Epithelial cell of prostate (primary cell): Measurements from ENCODE around the gene TBCD.

Experiments used
- DNase-seq: peaks from one replicate; pipeline ENCODE4 v3.0.0-alpha.2; 2011; ENCODE audit warnings: low read depth, low spot score
- H3K27ac ChIP-seq: fragments of 450-650 bp; 2 replicates; pipeline ENCODE4 v1.5.1; 2017; ENCODE audit warnings: mild to moderate bottlenecking

Gene TBCD

GRCh38 chr17:82751571-82752370, at the start of gene TBCD:
TBCD (plus strand) TSS chr17:82752065; CDS start chr17:82752194, 129 bp downstream.
- peak; percentile 26 for DNase-seq
- peak within 1 kb of the TSS; percentile 55 for H3K27ac ChIP-seq

GRCh38 chr17:82702231-82702927, 49.5 kb upstream of the TBCD start:
- DNase-seq = no peak
- peak overlapping the region; percentile 38 for H3K27ac ChIP-seq

GRCh38 chr17:82703036-82703745, 48.7 kb upstream of the TBCD start:
- no peak overlapping the region for H3K27ac ChIP-seq
- no peak for DNase-seq

GRCh38 chr17:82703935-82704865, 47.7 kb upstream of the TBCD start:
- no peak for DNase-seq
- no peak overlapping the region for H3K27ac ChIP-seq

- no peak for DNase-seq
- H3K27ac ChIP-seq = no peak overlapping the region
Measured at GRCh38 chr17:82704886-82705285, 47.0 kb upstream of the TBCD start.

GRCh38 chr17:82705756-82706155, 46.1 kb upstream of the TBCD start:
- DNase-seq = no peak
- H3K27ac ChIP-seq = no peak overlapping the region

GRCh38 chr17:82709024-82709675, 42.7 kb upstream of the TBCD start:
- no peak overlapping the region for H3K27ac ChIP-seq
- no peak for DNase-seq

- H3K27ac ChIP-seq = no peak overlapping the region
Measured at GRCh38 chr17:82709676-82710498, 42.0 kb upstream of the TBCD start.

GRCh38 chr17:82710499-82711232, 41.2 kb upstream of the TBCD start:
- DNase-seq = no peak
- no peak overlapping the region for H3K27ac ChIP-seq

More at GRCh38 chr17:82709676-82710498, 42.0 kb upstream of the TBCD start:
- DNase-seq = no peak

GRCh38 chr17:82713071-82713723, 38.7 kb upstream of the TBCD start:
- H3K27ac ChIP-seq = no peak overlapping the region
- DNase-seq = no peak

- peak within 1 kb of the TSS; percentile 71 for H3K27ac ChIP-seq
- DNase-seq = peak; percentile 64
Measured at GRCh38 chr17:82716203-82717010, 35.5 kb upstream of the TBCD start, which contains the start of gene FN3KRP. FN3KRP (plus strand) TSS chr17:82716706; CDS start chr17:82716756, 50 bp downstream.

- no peak for DNase-seq
Measured at GRCh38 chr17:82718986-82719685, 32.7 kb upstream of the TBCD start.

GRCh38 chr17:82720204-82720603, 31.7 kb upstream of the TBCD start:
- DNase-seq = no peak
- no peak overlapping the region for H3K27ac ChIP-seq

More at GRCh38 chr17:82718986-82719685, 32.7 kb upstream of the TBCD start:
- H3K27ac ChIP-seq = no peak overlapping the region

- no peak for DNase-seq
- H3K27ac ChIP-seq = no peak overlapping the region
Measured at GRCh38 chr17:82722341-82723013, 29.4 kb upstream of the TBCD start.

GRCh38 chr17:82723169-82723807, 28.6 kb upstream of the TBCD start:
- H3K27ac ChIP-seq = no peak overlapping the region
- DNase-seq = no peak
